ENCODE data around the gene FAM118B. TPM values are rescaled to one million over a fixed set of nuclear protein-coding genes. Genes with fewer than 3 reads are reported as not detected.

Gene FAM118B
- polyA plus RNA-seq, 3 donors, result 3.5 to 11.5 (median 10.3) TPM

DNA sequence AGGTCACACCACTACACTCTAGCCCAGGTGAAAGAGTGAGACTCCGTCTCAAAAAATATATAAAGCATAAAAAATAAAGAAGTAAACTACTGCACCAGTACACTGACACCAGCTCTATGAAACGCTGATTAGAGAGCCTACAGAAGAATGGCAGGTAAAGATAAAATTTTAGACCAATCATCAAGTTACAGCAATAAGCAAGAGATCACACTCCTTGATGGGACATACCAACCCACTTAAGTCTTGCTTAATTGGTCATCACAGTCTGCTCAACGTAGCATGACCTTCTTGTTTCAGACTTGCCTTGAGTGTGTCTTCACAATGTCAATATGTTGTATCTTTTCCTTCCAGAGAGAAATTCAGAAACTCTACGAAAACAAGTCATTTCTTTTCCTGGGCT is 44.6 kb downstream of the FAM118B start:
- WGBS, 3 donors, result 93 to 98% (median 93%) methylated on average over 4 of the region's 4 CpGs
- H3K27ac ChIP-seq (ENCODE audit: low read depth, low read length), result no peak overlapping the region

- H3K27ac ChIP-seq (ENCODE audit: low read depth, low read length), result no peak overlapping the region
- WGBS, 3 donors, result 83 to 95% (median 92%) methylated on average over 2 of the region's 2 CpGs
Measured at GRCh38 chr11:126257144-126257543, 45.6 kb downstream of the FAM118B start.

- 85 to 92% (median 88%) methylated on average over 2 of the region's 2 CpGs for whole genome bisulfite sequencing, 3 donors
- no peak overlapping the region for H3K27ac ChIP-seq (ENCODE audit: low read depth, low read length)
Measured at GRCh38 chr11:126257764-126258163, 46.2 kb downstream of the FAM118B start.

DNA sequence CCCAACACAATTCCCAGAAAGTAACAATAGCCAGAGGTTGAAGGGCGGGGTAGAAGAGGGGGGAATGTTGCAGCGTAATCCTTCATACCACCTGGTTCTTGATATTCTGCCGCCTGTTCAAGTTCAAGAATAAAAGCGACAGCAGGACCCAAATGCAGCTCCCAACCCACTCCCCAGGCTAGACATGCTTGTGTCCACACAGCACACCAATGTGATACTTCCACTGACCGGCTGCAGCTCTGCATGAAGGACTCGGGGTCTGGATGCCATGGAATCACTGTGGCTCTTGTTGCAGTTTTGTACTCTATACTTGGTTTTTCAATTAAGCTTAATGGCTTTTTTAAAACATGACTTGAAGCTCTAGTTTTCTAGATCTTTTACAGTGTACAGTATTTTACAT is 50.6 kb downstream of the FAM118B start:
- no peak overlapping the region for H3K27ac ChIP-seq (ENCODE audit: low read depth, low read length)
- 93 to 97% (median 96%) methylated on average over 6 of the region's 6 CpGs for WGBS, 3 donors

DNA sequence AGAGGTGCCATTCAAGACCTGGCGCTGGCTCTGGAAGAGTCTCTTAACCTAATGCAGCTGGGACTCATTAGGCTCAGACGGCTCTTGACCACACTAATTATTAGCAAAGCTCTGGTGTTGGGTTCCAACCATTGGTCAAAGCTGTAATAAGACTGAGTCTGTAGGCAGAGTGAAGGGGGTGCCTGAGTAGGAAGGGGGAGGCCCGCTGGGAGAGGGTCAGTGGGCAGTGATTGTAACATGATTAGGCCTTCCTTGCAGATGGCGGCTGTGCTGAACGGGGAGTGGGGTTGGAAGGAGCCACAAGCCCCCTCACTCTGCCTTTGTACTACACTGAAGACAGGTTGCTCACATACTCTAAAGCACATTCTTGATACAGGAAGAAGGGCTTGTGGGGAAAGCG is 51.9 kb downstream of the FAM118B start:
- H3K27ac ChIP-seq (ENCODE audit: low read depth, low read length), result no peak overlapping the region
- WGBS, 3 donors, result 83 to 89% (median 86%) methylated on average over 6 of the region's 6 CpGs

DNA sequence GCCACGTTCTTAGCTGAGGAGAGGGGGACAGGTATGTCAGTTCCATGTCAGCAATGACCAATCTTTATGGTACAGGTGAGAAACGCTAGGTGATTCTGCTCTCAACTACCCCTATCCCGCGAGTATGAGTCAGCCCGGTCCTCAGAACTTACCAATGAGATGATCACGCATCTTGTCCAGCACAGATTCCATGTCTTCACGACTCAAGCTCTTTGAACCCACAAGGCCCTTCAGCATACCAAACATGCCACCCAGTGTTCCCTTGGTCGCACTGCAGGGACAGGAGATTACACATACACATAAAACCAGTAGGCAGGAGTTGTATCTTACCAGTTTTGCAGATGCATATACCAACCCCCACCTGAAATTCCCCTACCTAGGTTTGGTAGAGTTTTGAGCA is 54.2 kb downstream of the FAM118B start:
- no peak overlapping the region for H3K27ac ChIP-seq (ENCODE audit: low read depth, low read length)
- WGBS, 3 donors, result 85 to 91% (median 86%) methylated on average over 8 of the region's 8 CpGs

GRCh38 chr11:126267650-126268049 is 56.1 kb downstream of the FAM118B start:
- WGBS, 3 donors, result 29 to 76% (median 76%) methylated on average over 6 of the region's 6 CpGs
- H3K27ac ChIP-seq (ENCODE audit: low read depth, low read length), result peak overlapping the region; percentile 36

DNA sequence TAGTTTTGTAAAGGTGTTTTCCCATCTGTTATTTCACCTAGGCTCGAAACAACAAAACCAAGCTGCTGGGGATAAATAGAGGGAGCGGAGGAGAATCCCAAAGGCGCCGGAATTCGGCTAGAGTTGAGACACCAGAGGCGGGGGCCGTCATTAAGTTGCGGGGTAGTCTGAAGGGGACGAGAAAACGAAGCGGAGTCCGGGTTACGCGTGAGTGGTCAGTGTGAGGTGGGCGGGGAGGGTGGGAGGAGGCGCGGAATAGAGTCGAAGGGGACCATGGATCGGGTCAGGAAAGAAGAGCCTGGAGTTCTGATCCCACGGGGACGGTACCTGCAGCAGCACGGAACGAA is 56.8 kb downstream of the FAM118B start:
- peak overlapping the region; percentile 36 for H3K27ac ChIP-seq (ENCODE audit: low read depth, low read length)
- 0 to 1% (median 1%) methylated on average over 23 of the region's 23 CpGs for WGBS, 3 donors

- 0% methylated on average over 55 to 64 of the region's 64 CpGs for WGBS, 3 donors
- H3K27ac ChIP-seq (ENCODE audit: low read depth, low read length), result peak within 1 kb of the TSS; percentile 65
Measured at GRCh38 chr11:126268708-126269579, 57.4 kb downstream of the FAM118B start, which contains the start of the genes FOXRED1 and SRPRA. Gene FOXRED1, plus strand, starts transcription at chr11:126269154. Its CDS starts 53 bp downstream, at chr11:126269207. Gene SRPRA, minus strand, starts transcription at chr11:126268895. Its CDS starts 91 bp downstream, at chr11:126268804.

DNA sequence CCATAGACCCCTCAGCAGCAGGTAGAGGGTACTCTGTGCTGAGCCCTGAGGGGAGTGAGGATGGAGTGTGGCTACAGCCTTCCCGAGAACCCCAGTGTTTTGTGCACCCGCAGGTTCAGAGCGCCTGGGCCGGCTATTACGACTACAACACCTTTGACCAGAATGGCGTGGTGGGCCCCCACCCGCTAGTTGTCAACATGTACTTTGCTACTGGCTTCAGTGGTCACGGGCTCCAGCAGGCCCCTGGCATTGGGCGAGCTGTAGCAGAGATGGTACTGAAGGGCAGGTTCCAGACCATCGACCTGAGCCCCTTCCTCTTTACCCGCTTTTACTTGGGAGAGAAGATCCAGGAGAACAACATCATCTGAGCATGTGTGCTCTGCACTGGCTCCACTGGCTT is 65.7 kb downstream of the FAM118B start:
- WGBS, 3 donors, result 85 to 97% (median 95%) methylated on average over 11 of the region's 11 CpGs
- no peak overlapping the region for H3K27ac ChIP-seq (ENCODE audit: low read depth, low read length)

DNA sequence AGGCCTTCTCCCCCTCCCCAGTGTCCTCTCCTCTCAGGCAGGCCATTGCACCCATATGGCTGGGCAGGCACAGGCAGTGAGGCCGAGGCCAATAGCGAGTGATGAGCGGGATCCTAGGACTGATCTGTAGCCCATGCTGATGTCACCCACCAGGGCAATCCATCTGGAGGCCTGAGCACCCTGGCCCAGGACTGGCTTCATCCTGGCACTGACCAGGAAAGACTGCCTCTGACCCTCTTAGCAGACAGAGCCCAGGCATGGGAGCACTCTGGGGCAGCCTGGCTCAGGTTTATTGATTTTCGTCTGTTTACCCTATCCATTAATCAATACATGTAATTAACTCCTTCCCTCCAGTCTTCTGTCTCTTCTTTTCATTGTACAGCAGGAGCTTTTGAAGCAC is 66.2 kb downstream of the FAM118B start:
- H3K27ac ChIP-seq (ENCODE audit: low read depth, low read length), result no peak overlapping the region
- WGBS, 3 donors, result 55 to 95% (median 91%) methylated on average over 4 of the region's 4 CpGs

DNA sequence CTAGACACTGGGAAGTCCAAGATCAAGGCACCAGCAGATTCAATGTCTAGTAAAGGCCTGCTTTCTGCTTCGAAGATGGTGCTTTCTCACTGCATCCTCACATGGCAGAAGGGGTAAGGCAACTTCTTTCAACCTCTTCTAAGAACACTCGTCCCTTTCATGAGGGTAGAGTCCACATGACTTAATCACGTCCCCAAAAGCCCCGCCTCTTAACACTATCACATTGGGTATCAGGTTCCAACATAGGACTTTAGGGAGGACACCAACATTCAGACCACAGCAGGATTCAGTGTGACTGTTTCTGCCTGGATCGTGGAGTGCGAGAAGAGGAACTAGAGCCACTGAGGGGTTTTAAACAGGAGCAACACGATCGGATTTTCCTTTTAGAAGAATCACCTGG is 67.6 kb downstream of the FAM118B start:
- no peak overlapping the region for H3K27ac ChIP-seq (ENCODE audit: low read depth, low read length)
- WGBS, 3 donors, result 77 to 78% (median 77%) methylated on average over 8 of the region's 8 CpGs

DNA sequence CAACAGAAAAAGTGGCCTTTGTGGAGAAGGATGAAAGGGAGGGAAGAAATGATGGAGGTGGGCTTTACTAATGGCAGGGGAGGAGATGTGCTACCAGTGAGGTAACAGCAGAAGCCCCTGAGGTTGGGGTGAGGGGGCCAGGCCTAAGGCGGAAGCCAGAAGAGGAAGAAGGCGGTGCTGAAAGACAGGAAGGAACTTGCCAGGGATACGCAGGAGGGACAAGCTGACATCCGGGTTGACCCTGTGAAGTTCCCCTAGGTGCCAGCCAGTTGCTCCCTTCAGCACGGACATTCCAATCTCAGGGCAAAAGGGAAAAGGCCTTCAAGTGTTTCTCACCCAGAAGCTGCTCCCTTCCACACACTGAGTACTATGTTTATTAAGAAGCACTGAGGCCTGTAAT is 69.0 kb downstream of the FAM118B start:
- WGBS, 3 donors, result 37 to 76% (median 37%) methylated on average over 5 of the region's 5 CpGs
- H3K27ac ChIP-seq (ENCODE audit: low read depth, low read length), result no peak overlapping the region

DNA sequence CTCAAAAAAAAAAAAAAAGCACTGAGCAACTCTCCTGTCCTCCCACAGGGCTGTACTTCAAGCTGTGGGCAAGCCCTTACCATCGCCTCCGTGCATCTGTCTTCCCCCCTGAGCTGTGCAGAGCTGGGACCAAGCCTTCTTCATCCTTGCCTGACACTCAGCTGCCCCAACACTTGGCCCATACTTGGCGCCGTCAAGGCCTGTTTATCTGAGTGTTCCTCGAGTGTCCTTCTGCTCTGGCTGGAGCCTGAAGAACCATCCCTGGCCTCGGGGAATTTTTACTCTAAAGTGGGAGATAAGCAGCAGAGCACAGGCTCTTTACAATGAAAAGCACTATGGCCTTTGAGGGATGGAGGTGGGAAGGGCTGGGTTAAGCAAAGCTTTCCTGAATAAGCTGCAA is 69.7 kb downstream of the FAM118B start:
- H3K27ac ChIP-seq (ENCODE audit: low read depth, low read length), result no peak overlapping the region
- 73 to 84% (median 80%) methylated on average over 6 of the region's 6 CpGs for WGBS, 3 donors

- no peak overlapping the region for H3K27ac ChIP-seq (ENCODE audit: low read depth, low read length)
- 80 to 95% (median 81%) methylated on average over 10 of the region's 10 CpGs for WGBS, 3 donors
Measured at GRCh38 chr11:126281666-126282175, 70.1 kb downstream of the FAM118B start.

DNA sequence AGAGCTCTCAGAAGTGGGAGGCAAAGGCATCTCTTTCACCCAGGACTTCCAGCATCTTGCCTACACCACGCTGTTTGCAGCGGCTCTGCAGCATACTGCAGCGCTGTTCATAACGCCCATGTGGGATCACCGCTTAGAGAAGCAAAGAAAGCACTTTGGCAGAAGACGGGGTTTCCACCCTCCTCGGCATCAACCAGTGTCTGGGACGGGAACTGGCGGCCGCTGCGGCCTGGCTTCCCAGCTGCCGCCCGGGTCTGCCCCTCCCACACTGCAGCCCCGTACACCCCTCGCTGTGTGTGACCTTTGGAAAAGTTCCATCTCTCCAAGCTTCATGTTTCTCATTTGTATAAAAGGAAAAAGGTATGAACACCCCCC is 70.8 kb downstream of the FAM118B start:
- H3K27ac ChIP-seq (ENCODE audit: low read depth, low read length), result no peak overlapping the region
- WGBS, 3 donors, result 0 to 1% (median 1%) methylated on average over 15 of the region's 15 CpGs

DNA sequence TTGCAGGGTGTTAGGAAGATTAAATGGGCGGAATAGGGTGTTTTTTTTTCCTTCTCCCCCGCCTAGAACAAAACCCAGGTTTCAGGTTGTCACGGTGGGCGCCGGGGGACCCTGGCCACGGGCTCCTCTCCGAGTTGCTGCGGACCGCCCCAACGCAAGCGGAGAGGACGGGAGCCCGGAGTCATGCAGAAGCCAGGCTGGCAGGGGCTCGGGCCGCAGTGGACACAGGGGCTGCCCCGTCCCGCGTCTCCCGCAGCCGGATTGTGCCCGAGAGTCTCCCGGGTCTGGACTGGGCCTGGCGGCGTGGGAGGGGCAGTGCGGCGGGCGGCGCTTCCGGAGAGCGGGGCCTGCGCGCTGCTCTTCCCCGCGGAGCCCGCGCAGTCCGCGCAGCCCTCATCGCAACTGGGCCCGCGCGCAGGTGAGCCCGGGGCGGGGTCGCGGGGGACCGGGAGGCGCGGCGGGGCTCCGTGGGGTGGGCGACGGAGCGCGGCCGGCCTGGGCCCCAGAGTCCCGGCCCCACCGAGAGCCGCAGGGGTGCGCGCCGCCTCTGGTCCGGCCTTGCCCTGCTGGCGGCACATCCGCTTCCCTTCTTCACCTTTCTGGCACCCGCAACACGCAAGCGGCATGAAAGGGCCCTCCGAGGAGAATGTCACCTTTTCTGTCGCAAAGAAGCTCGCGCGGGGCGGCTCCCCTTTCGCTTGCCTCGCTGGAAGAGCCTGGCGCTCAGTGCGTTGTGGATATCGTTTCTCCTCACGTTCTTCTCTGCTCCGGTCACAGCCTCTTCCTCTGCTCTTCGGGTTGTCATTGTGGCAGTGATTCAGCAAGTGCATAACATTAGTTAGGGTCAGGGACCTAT is 71.4 kb downstream of the FAM118B start, which contains the start of gene TIRAP:
Gene TIRAP, plus strand, starts transcription at position 358 of the 856 bp plus-strand sequence. CDS start 7,802 bp downstream, outside the sequence.
- H3K27ac ChIP-seq (ENCODE audit: low read depth, low read length), result peak within 1 kb of the TSS; percentile 77
- 0% methylated on average over 55 to 82 of the region's 82 CpGs for WGBS, 3 donors

DNA sequence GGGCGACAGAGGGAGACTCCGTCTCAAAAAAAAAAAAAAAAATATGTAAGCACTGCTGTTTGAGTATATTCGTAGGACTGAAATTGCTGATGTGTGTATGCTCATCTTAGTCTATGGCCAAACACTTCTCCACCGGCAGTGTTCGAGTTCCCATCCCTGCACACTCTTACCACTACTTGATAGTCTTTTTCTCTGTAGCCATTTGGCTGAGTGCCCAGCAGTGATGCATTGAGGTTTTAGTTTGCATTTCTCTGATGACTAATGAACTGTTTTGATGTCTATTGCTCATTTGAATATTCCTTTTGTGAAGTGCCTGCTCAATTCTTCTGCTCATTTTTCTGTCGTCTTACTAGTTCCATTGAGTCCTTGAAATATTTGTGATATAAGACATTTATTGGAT is 73.2 kb downstream of the FAM118B start:
- 50 to 70% (median 57%) methylated on average over 6 of the region's 6 CpGs for WGBS, 3 donors
- peak overlapping the region; percentile 52 for H3K27ac ChIP-seq (ENCODE audit: low read depth, low read length)

DNA sequence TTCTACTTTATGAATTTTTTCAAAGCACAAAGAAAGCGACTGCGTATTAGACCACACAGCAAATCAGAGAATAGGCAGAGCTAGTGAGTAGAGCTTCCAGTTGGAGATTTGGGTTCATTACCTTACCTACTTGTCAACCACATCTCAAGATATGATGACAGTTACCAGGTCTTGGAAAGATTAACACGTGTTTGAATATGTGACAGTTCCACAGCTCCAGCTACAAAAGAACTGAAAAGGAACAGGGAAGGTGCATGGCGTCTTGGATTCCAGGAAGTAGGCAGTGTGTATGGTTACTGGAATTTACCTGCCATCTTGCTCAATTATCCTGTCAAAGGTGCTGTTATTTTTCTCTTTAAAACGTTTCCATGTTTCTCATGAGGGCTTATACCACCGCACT is 76.7 kb downstream of the FAM118B start:
- 79 to 90% (median 85%) methylated on average over 6 of the region's 6 CpGs for WGBS, 3 donors
- no peak overlapping the region for H3K27ac ChIP-seq (ENCODE audit: low read depth, low read length)

Data from adipose tissue (tissue), 3 donors.